GM12878 (cell line): ENCODE data around the gene DCTN4. TPM values are rescaled to one million over a fixed set of nuclear protein-coding genes. Genes with fewer than 3 reads are reported as not detected.
A peak's percentile ranks its signal among the peaks of the same experiment; 100 is the strongest.

Experiments used
- ATF2 ChIP-seq: IDR thresholded peaks from 2 replicates; pipeline ENCODE4 v1.6.1; 2012; ENCODE audit warnings: low read length, inconsistent platforms
- ATF7 ChIP-seq: fragments of 450-650 bp; IDR thresholded peaks from 2 replicates; pipeline ENCODE4 v1.6.1; 2016; ENCODE audit warnings: low read depth, mild to moderate bottlenecking
- CBX5 ChIP-seq: sonication (generic); IDR thresholded peaks from 2 replicates; pipeline ENCODE4 v1.6.1; 2016; ENCODE audit warnings: low read depth, moderate library complexity, mild to moderate bottlenecking, inconsistent platforms
- CTCF ChIP-seq, 3 experiments: IDR thresholded peaks in 2 of 3; conservative IDR thresholded peaks in 1 of 3; 2 replicates each; pipeline ENCODE4 v1.5.1; 2011; ENCODE audit warnings: low read depth in 3 of 3, low read length in 3 of 3, mild to moderate bottlenecking in 3 of 3, control low read depth in 2 of 3, moderate library complexity in 2 of 3, inconsistent platforms in 1 of 3, mixed read lengths in 1 of 3; ENCODE audit not compliant: control insufficient read depth in 2 of 3, insufficient read depth in 1 of 3; ENCODE audit errors: extremely low read depth in 1 of 3
- ETV6 ChIP-seq, 2 experiments: fragments of 450-650 bp in 1 of 2; IDR thresholded peaks in 1 of 2; conservative IDR thresholded peaks in 1 of 2; 2 replicates each; pipeline ENCODE4 v1.6.1; 2014; ENCODE audit warnings: antibody characterized with exemption in 1 of 2, borderline replicate concordance in 1 of 2, low read depth in 1 of 2, mild to moderate bottlenecking in 1 of 2, moderate library complexity in 1 of 2
- GATAD2B ChIP-seq: fragments of 450-650 bp; conservative IDR thresholded peaks from 2 replicates; pipeline ENCODE4 v1.6.1; 2017; ENCODE audit warnings: low read depth, mild to moderate bottlenecking, moderate library complexity
- HSF1 ChIP-seq: fragments of 150-350 bp; IDR thresholded peaks from 2 replicates; pipeline ENCODE4 v1.6.1; 2014; ENCODE audit warnings: mild to moderate bottlenecking, low read depth, low read length
- IKZF1 ChIP-seq: fragments of 450-650 bp; conservative IDR thresholded peaks from 2 replicates; pipeline ENCODE4 v1.6.1; 2017; ENCODE audit warnings: antibody characterized with exemption, mild to moderate bottlenecking
- IKZF2 ChIP-seq, 2 experiments: fragments of 450-650 bp; IDR thresholded peaks; 2 replicates each; pipeline ENCODE4 v1.6.1; 2017; ENCODE audit warnings: mild to moderate bottlenecking in 2 of 2, moderate library complexity in 2 of 2
- NRF1 ChIP-seq: conservative IDR thresholded peaks from 2 replicates; pipeline ENCODE4 v1.6.1; 2011; ENCODE audit warnings: mild to moderate bottlenecking, low read depth, low read length, improper control_type of control experiment
- PAX5 ChIP-seq: IDR thresholded peaks from 2 replicates; pipeline ENCODE4 v1.6.1; 2011; ENCODE audit warnings: low read depth, low read length, borderline replicate concordance
- PKNOX1 ChIP-seq: fragments of 450-650 bp; IDR thresholded peaks from 2 replicates; pipeline ENCODE4 v1.6.1; 2016; ENCODE audit warnings: mild to moderate bottlenecking
- POLR2AphosphoS5 ChIP-seq: IDR thresholded peaks from 2 replicates; pipeline ENCODE4 v1.6.1; 2011; ENCODE audit warnings: mild to moderate bottlenecking, low read length, inconsistent platforms
- RAD51 ChIP-seq: fragments of 450-650 bp; IDR thresholded peaks from 2 replicates; pipeline ENCODE4 v1.6.1; 2016; ENCODE audit warnings: moderate library complexity, mild to moderate bottlenecking, inconsistent platforms
- RCOR1 ChIP-seq: conservative IDR thresholded peaks from 2 replicates; pipeline ENCODE4 v1.6.1; 2012; ENCODE audit warnings: low read depth, low read length, improper control_type of control experiment
- RUNX3 ChIP-seq: IDR thresholded peaks from 2 replicates; pipeline ENCODE4 v1.6.1; 2012; ENCODE audit warnings: low read length, inconsistent platforms
- TBL1XR1 ChIP-seq: IDR thresholded peaks from 2 replicates; pipeline ENCODE4 v1.6.1; 2012; ENCODE audit warnings: low read depth, low read length, improper control_type of control experiment
- TCF12 ChIP-seq: IDR thresholded peaks from 2 replicates; pipeline ENCODE4 v1.6.1; 2011; ENCODE audit warnings: low read depth, mild to moderate bottlenecking, low read length
- ZNF384 ChIP-seq: IDR thresholded peaks from 2 replicates; pipeline ENCODE4 v1.6.1; 2012; ENCODE audit warnings: low read depth, mild to moderate bottlenecking, low read length, improper control_type of control experiment, borderline replicate concordance
- polyA plus RNA-seq, 11 experiments: library from polyadenylated mRNA; depleted of rRNA in 4 of 11; unstranded in 6 of 11; stranded (reverse) in 5 of 11; fragments of >200 nt; fragmentation: Nextera tagmentation in 4 of 11; fragmentation: Illumina TruSeq in 1 of 11; extraction: Ambion mirVana in 4 of 11; extraction: Trizol in 1 of 11; gene quantifications; 1 replicate in 1 of 11; 2 replicates in 10 of 11; pipeline versions ENCODE4 v1.2.1 to v1.2.3, GENCODE V29; 2011 to 2016; ENCODE audit warnings: inconsistent platforms in 2 of 11, missing spikeins in 2 of 11, low read depth in 1 of 11
- total RNA-seq, 4 experiments: library from RNA; depleted of rRNA in 3 of 4; stranded (reverse); fragments of >200 nt in 3 of 4; fragmentation: Illumina TruSeq in 1 of 4; extraction: Trizol in 1 of 4; gene quantifications; 2 replicates each; pipeline versions ENCODE4 v1.2.1 to v1.2.3, GENCODE V29; 2013 to 2021

The DCTN4 gene
- total and polyA plus RNA-seq, 10 of the 15 experiments (the other 5 are each of a cell fraction or from before 2014, with no cell fraction given) = 7.6 to 27.8 (median 18.0) TPM

GRCh38 chr5:150734579-150735384 is 24.0 kb downstream of the DCTN4 start (continued):
- TF ChIP-seq IKZF1 (peak; percentile 62), POLR2AphosphoS5 (peak; percentile 51; the same call in 1 of the 2 replicates), NRF1 (no peak), TCF12 (no peak), GATAD2B (peak; percentile 45; the same call in 1 of the 2 replicates), PAX5 (peak; percentile 29; the same call in 1 of the 2 replicates), ZNF384 (no peak), PKNOX1 (peak; percentile 37; the same call in 1 of the 2 replicates), RAD51 (peak; percentile 73; the same call in 1 of the 2 replicates), ATF2 (0 out of 2 replicates have a peak, but pooled peaks have one; percentile 19), CBX5 (0 out of 2 replicates have a peak, but pooled peaks have one; percentile 36), TBL1XR1 (no peak), RCOR1 (no peak), ETV6 (conservative IDR thresholded peaks at IDR 0.05 in 1 of 2, IDR thresholded peaks at IDR 0.05 in 1 of 2; ENCODE audit: borderline replicate concordance in 1 of 2, low read depth in 1 of 2) (no peak), IKZF2 (IDR thresholded peaks at IDR 0.05) (peak; percentile 58 to 62; a peak in 3 of 4 replicates), CTCF (IDR thresholded peaks at IDR 0.05 in 2 of 3, conservative IDR thresholded peaks at IDR 0.05 in 1 of 3; ENCODE audit: control insufficient read depth in 2 of 3, extremely low read depth in 1 of 3, insufficient read depth in 1 of 3, low read depth in 3 of 3, low read length in 3 of 3) (peak; percentile 10 to 21 (median 19); a peak in 3 of 6 replicates), RUNX3 (peak; percentile 20), HSF1 (no peak), ATF7 (peak; percentile 22; the same call in 1 of the 2 replicates)
